Retinal pigment epithelial cell (primary cell): Measurements from ENCODE around the gene L1CAM.

ENCODE experiments used
- DNase-seq: peaks from one replicate; pipeline ENCODE4 v3.0.0-alpha.2; 2010; ENCODE audit warnings: low read depth
- H3K4me3 ChIP-seq: 2 replicates; pipeline ENCODE4 v1.5.1; 2011; ENCODE audit warnings: mild to moderate bottlenecking, low read length, control low read depth, moderate library complexity
- CTCF ChIP-seq: conservative IDR thresholded peaks from 2 replicates; pipeline ENCODE4 v1.5.1; 2011; ENCODE audit warnings: low read depth, low read length, control low read depth, inconsistent platforms

Gene L1CAM

GRCh38 chrX:153871946-153872878 lies 13.8 kb downstream of the L1CAM start:
- DNase-seq, result no peak
- no peak overlapping the region for H3K4me3 ChIP-seq
- no peak for TF ChIP-seq CTCF

DNA sequence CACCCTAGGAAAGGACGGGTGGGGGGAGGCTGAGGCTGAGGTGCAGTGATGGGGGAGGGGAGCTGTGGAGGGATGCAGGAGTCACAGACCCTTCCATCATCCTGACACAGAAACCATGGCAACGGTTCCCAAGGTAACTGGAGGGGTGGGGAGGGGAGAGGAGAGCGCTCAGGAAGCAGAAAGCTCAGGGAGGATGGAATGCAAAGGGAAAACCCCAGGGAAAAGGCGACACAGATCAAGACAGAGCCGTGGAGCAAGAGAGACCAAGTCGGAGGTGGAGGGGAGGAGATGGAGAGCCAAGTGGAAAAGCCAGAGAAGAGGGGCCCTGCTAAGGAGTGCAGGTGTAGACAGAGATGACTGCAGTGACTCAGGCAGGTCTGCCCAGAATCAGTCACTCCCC lies 14.5 kb downstream of the L1CAM start:
- no peak for TF ChIP-seq CTCF

DNA sequence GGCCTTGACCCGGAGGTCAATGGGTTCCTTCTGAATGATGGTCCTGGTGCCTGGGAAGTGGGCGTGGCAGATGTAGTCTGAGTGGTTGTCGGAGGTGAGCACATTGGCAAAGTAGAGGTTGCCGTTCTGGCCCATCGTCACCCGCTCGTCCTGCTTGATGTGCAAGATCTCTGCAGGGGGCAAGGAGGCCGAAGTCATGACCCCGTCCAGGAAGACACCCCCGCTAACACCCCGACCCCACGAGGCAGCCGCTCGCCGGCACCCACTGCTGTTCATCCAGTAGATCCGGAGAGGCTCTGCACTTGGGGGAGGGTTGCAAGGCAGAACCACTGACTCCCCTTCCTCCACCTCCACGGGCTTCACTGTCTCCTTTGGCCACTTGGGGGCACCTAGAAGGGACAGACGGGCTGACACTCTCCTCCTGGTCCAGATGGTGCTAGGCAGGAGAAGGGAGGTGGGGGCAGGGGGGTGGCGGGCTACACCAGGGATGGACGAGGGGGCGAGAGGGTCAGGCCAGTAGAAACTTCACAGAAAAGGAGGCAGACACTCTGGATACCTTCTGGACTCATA lies 15.1 kb downstream of the L1CAM start:
- H3K4me3 ChIP-seq, result no peak overlapping the region
- DNase-seq, result no peak
- peak; percentile 10 for TF ChIP-seq CTCF

More for the DNA sequence above, 14.5 kb downstream of the L1CAM start:
- no peak overlapping the region for H3K4me3 ChIP-seq
- DNase-seq, result no peak

DNA sequence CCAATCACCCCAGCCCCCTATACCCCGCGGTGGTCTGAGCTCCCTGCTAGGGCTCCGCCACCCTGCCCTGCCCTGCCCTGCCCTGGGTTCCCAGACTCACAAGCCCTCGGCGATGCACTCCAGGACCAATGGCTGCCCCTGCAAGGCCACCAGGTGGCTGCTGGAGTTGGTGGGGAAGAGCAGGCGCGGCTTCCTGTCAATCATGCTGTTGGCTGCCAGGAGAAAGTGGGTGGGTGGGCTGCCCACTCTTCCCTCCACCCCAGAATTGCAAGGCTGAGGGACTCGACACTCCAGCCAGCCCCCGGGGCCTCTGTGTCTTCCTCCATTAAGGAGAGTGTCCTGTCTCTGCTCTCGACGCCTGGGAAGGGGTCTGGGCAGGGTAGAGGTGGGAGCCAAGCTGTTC lies 15.7 kb downstream of the L1CAM start:
- no peak for TF ChIP-seq CTCF

DNA sequence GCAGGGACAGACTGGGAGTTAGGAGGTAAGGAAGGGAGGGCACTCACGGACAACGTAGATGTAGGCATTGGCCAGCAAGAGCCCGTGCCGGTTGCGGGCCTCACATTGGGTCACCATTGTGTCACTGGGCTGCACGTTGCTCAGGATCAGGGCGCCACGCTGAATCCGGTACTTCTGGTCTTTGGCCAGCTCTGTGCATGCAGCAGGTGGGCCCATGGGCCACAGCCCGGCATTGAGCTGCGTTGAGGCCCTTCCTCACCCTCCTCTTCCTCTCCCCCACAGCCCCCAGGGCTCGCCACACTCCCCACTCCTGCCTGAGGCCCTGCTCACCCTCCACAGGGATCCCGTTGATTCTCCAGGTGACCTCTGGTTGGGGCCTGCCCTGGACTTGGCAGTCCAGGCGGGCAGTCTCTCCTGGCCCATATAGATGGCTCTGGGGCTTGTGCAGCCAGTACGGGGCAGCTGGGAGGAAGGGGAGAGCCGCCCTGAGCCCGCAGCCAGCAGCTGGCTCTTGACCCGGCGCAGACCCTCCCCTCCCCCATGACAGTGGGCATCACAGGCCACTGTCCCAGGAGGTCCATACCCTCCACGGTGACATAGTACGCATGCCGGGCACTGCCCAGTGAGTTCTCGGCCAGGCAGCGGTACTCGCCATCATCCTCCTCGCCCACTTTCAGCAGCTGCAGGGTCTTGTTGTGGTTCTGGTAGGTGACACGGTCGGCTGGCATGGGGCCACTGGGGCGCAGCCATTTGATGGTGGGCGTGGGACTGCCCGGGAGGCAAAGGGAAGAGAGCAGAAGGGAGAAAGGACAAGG lies 16.3 kb downstream of the L1CAM start:
- no peak for TF ChIP-seq CTCF
- no peak overlapping the region for H3K4me3 ChIP-seq

More for the DNA sequence above, 15.7 kb downstream of the L1CAM start:
- DNase-seq, result no peak
- no peak overlapping the region for H3K4me3 ChIP-seq

GRCh38 chrX:153868576-153869472 lies 17.1 kb downstream of the L1CAM start:
- TF ChIP-seq CTCF, result no peak
- no peak for DNase-seq
- no peak overlapping the region for H3K4me3 ChIP-seq

More for the DNA sequence above, 16.3 kb downstream of the L1CAM start:
- DNase-seq, result no peak
